NCI-H1930 (cell line): ENCODE measurements around the gene CLIC4.
"Not testable (repeated sequence)": the region's sequence is repeated elsewhere in the genome, so short reads cannot be mapped to it uniquely, and the experiment has no call there.

Experiments
- DNase-seq, 2 experiments: peaks; one replicate each; lab custom pipeline; 2025; lab: John Stamatoyannopoulos, UW

The CLIC4 gene

DNA sequence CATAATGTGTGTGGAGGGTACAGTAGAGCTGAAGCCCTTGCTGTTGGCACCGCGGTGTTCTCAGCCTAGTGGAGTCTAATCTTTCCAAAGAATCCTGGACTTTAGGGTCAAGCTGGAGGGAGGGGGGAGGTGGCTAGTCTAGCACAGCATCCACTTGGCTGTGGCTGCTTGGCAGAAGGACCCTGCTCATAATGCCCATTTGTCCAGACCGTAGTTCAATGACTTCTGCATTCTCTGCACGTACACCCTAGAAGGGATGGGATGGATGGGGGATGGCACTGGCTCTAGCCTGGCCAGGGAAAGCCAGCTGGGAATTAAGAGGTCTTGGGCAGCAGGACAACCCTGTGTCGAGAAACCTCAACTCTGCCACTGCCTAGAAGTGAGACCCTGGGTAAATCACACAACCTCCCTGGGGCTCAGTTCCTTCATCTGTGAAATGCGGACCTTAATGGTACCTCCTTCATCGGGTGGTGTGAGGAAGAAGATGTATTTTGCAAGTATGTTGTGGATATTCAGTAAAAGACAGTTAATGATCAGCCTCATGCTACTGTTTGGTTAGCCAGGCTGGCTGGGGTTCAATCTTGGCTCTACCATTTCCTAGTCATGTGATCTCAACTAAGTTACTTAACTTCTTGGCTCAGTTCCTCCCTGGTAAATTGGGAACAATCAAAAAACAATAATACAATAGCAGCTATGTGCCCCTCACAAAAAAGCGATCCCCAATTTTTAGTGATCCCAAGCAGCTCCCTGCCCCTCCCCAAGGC, 27.2 kb upstream of the CLIC4 start:
- DNase-seq = no peak

DNA sequence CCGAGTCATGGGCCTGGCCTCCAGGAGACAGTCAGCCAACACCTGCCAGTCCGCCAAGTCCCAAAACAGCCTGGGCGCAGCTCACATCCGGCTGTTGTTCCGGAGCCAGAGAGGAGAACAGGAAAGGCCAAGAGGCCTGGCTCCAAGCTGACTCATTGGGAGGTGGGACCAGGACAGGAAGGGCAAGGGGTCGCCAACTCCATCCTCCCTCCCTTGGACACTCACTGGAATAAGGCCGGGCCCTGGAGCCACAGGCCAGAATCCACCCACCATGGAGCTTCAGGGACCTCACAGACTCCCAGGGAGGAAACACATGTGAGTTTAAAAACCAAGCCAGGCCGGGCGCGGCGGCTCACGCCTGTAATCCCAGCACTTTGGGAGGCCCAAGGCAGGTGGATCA, 25.1 kb upstream of the CLIC4 start:
- no peak for DNase-seq

DNA sequence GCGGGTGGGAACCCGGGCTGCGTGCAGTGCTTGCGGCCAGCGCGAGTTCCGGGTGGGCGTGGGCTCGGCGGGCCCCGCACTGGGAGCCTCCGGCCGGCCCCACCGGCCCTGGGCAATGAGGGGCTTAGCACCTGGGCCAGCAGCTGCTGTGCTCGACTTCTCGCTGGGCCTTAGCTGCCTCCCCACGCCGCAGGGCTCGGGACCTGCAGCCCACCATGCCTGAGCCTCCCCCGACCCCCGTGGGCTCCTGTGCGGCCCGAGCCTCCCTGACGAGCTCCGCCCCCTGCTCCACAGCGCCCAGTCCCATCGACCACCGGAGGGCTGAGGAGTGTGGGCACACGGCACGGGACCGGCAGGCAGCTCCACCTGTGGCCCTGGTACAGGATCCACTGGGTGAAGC, 23.7 kb upstream of the CLIC4 start:
- no peak for DNase-seq

DNA sequence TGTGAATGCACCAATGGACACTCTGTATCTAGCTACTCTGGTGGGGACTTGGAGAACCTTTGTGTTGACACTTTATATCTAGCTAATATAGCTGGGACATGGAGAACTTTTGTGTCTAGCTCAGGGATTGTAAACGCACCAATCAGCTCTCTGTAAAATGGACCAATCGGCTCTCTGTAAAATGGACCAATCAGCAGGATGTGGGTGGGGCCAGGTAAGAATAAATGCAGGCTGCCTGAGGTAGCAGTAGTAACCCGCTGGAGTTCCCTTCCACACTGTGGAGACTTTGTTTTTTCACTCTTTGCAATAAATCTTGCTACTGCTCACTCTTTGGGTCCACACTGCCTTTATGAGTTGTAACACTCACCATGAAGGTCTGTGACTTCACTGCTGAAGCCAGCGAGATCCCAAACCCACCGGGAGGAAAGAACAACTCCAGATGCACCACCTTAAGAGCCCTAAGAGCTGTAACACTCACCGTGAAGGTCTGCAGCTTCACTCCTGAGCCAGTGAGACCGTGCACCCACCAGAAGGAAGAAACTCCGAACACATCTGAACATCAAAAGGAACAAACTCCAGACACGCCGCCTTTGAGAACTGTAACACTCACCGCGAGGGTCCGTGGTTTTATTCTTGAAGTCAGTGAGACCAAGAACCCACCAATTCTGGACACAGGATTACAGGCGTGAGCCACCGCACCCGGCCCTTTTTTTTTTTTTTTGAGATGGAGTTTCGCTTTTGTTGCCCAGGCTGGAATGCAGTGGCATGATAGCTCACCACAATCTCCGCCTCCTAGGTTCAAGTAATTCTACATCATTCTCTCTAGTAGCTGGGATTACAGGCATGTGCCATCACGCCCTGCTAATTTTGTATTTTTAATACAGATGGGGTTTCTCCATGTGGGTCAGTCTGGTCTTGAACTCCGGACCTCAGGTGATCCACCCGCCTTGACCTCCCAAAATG, 22.9 kb upstream of the CLIC4 start:
- not testable (repeated sequence) for DNase-seq

DNA sequence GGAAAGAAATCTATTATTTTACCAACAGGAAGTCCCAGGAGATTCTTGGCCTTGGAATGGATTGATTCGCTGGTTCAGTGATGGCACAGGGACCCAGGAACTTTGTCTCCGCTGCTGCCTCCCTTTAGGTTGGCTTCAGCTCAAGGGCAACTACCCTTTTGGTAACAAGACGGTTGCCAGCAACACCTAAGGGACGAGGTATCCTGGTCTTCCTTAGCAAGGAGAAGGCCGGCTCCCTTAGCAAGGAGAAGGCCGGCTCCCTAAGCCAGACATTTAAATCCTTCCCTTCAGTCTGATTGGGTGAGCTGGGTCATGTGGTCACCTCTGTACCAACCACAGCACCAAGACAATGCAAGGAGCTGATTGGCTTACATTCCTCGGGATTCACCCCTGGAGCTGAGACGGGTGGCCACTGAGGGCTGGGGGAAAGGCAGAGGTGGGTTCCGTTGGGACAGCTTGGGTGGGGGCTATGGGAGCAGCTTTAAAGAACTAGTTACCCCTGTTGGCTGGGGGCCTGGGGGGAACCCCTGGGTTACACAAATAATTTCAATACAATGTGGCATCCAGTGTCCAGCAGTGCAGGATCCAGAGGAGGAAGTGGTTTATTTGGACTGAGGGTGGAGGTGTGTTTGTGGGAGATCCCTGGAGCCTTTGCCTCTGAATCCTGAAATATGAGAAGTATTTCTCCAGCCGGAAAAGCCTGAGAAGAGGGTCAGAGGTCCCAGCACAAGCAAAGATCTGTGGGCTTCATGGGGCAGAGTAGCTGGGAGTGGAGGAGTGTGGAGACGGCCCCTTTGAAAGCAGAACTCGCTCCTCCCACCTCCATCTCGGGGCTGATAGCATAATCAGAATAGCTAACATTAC, 20.7 kb upstream of the CLIC4 start:
- DNase-seq = no peak

DNA sequence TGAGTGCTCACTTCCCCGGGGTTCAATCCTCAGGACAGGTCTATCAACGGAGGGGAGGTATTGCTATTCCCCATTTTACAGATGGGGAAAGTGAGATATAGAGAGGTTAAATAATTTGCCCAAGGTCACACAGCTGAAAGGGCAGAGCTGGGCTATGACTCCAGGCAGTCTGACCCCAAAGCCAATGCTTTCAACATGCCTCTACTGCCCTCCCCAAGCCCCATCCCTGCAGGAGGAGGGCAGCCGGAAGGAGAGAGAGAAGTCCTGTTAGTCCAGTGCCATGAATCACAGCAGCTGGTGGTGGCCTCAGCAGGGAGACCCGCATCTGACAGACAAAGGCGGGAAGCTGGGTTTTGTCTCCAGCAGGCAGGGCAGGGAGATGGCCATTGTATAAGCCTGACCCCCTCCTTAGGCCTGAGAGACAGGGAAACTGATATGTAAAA, 20.0 kb upstream of the CLIC4 start:
- DNase-seq = no peak

DNA sequence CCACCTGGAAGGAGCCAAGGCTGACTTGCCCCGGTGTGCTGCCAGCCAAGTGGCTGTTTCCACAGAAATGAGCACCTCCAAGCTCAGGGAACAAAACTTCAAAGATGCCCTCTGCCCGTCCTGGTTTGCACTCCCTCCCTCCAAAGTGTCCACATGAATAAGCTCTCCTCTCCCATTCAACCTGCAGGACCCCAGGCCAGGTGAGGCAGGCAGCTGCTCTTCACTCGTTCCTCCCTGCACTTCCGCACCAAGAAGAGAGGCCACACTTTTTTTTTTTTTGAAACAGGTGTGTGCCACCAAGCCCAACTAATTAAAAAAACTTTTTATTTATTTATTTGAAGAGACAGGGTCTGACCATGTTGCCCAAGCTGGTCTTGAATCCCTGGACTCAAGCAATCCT, 18.5 kb upstream of the CLIC4 start:
- DNase-seq = no peak

DNA sequence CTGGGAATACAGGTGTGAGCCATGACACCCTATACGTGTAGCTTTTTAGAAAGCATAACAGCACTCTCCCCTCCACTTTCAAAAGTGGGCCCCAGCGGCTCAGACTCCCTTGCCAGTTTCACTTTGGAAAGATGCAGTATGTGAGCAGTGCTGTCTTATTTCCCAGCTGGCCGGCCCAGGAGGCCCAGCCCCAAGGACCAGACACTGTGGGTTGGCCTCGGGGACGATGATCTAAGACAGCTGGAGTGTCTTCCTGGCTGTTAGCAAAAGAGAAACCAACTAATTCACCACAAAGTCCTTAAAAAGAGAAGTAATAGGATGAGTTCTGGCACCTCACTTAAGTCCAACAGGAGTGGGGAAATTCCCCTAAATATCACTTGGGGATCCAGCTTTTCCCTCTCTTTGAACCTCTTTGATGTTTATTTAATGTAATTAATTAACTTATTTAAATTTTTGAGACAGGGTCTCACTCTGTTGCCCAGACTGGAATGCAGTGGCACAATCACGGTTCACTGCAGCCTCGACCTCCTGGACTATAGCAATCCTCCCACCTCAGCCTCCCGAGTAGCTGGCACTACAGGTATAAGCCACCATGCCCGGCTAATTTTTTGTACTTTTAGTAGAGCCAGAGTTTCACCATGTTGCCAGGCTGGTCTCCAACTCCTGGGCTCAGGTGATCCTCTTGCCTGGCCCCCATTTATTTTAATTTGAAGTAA, 17.6 kb upstream of the CLIC4 start:
- DNase-seq = no peak

DNA sequence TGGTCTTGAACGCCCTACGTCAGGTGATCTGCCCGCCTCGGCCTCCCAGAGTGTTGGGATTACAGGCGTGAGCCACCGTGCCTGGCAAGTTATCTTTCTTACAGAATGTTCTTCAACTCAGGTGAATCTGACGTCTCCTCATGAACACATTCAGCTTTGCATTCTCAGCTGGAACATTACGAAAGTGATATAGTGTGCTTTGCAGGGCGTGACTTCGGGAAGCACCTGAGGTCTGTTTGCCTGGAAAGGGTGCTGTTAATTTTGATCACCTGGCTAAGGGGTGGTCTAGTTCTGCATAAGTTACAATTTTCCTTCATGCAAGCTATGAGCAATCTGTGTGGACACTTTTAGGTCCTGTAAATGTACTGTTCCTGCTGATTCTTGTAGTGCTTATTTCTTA, 16.3 kb upstream of the CLIC4 start:
- no peak for DNase-seq

DNA sequence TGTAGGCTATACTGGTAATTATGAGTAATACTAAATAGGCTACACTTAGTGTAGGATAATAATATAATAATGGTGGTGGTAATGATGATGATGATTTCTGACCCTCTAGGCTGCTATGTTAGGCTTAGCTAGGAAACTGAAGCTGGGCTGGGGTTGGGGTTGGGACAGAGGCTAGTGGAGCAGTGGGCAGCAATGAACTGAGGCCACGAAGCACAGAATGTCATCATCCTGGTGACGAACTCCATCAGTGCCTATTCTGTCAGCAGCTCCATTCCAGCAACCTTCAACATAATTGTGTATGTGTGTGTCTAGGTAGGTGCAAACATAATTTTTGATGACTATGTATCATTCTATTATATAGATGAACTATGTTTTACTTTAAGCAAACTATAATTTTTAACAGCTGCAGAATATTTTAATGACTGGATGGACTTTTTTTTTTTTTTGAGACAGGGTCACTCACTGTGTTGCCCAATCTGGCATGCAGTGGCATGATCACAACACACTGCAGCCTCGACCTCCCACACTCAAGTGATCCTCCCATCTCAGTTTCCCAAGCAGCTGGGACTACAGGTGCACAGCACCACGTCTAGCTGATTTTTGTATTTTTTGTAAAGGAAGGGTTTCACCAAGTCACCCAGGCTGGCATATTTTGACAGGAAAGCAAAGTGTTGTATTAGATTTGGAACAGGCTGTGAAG, 12.9 kb upstream of the CLIC4 start:
- no peak for DNase-seq

DNA sequence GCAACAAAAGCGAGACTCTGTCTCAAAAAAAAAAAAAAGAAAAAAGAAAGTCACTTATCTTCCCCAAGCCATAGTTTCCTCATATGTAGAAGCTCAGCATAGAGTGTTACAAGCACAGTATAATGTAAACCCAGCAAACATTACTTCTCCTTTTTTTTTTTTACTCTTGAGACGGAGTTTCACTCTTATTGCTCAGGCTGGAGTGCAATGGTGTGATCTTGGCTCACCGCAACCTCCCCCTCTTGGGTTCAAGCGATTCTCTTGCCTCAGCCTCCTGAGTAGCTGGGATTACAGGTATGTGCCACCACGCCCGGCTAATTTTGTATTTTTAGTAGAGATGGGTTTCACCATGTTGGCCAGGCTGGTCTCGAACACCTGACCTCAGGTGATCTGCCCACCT, 11.9 kb upstream of the CLIC4 start:
- not testable (repeated sequence) for DNase-seq

DNA sequence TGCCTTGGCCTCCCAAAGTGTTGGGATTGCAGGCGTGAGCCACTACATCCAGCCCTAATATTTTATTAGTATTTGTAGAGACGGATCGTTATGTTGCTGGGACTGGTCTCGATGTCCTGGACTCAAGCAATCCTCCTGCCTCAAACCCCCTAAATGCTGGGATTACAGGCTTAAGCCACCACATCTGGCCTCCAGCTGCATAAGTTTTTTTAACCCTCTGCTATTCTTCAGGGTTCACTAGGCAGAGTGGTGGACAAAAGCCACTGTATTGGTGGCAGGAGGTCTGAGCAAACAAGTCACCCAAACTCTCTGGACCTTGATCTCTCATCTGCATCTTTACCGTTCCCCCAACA, 10.1 kb upstream of the CLIC4 start:
- DNase-seq = no peak

DNA sequence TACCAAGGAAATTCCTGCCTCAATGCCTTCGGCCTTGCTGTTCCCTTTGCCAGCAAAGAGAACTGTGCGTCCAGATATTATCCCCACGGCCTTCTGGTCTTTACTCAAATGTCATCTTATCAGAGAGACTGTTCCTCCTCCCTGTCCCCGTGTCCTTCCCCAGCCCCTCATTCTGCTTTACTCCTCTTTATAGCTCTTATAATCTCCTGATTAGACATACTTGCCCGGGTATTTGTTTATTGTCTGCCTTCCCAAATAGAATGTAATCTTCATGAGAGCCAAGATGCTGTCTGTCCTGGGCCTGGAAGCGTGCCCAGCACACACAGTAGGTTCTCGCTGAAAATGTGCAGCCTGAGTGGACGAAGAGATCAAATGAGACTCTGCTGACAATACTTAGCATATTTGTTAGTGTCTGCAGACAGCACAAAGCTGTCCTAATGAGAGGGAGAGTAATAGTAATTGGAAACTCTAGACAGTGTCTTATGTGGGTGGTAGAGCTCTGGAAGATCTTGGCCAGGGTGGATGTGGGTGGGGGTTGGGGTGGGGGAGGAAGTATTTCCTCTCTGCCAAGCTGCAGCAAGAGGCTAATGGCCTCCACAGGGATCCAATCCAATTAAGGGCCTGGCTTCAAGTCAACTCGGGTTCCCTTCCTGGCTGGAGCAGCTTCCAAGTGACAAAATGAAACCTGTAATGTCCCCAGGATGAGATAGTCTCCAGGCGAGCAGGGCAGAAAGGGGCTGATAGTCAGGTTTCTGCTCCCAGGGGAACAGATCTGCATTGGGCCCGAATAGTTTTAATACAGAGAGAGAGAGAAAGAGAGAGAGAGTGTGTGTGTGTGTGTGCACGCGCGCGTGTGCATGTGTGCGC, 9.5 kb upstream of the CLIC4 start:
- no peak for DNase-seq

DNA sequence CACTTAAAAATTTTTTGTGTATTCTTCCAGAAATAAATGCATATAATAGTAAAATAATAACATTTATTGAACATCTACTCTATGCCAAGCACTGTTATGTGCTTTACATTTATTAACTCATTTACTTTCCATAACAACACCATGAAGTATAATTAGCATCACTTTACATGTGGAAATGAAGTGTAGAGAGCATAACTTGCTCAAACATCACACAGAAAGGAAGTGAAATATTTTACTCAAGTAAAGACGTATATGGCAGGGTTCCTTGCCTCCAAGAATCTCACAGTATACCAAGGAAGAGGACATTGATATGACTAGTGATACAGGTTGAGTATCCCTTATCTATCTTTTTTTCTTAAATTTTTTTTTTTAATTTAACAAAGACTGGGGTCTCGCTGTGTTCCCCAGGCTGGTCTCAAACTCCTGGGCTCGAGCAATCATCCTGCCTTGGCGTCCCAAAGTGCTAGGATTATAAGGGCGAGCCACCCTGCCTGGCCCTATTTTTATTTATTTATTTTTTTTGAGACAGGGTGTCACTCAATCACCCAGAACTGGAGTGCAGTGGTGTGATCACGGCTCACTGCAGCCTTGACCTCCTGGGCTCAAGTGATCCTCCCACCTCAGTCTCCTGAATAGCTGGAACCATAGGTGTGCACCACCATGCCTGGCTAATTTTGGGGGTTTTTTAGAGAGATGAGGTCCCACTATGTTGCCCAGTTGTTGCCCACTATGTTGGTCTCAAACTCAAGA, 7.7 kb upstream of the CLIC4 start:
- DNase-seq = no peak

DNA sequence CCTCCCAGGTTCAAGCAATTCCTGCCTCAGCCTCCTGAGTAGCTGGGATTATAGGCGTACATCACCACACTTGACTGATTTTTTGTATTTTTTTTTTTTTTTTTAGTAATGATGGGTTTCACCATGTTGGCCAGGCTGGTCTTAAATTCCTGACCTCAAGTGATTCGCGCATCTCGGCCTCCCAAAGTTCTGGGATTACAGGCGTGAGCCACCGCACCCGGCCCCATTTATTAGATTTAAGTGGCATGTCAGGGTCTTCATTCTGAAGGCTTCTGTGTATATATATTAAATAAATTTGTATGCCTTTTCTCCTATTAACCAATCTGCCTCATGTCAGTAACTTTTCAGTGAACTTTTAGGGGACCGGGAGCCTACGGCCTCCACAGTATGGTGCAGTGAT, 6.0 kb upstream of the CLIC4 start:
- DNase-seq = no peak

DNA sequence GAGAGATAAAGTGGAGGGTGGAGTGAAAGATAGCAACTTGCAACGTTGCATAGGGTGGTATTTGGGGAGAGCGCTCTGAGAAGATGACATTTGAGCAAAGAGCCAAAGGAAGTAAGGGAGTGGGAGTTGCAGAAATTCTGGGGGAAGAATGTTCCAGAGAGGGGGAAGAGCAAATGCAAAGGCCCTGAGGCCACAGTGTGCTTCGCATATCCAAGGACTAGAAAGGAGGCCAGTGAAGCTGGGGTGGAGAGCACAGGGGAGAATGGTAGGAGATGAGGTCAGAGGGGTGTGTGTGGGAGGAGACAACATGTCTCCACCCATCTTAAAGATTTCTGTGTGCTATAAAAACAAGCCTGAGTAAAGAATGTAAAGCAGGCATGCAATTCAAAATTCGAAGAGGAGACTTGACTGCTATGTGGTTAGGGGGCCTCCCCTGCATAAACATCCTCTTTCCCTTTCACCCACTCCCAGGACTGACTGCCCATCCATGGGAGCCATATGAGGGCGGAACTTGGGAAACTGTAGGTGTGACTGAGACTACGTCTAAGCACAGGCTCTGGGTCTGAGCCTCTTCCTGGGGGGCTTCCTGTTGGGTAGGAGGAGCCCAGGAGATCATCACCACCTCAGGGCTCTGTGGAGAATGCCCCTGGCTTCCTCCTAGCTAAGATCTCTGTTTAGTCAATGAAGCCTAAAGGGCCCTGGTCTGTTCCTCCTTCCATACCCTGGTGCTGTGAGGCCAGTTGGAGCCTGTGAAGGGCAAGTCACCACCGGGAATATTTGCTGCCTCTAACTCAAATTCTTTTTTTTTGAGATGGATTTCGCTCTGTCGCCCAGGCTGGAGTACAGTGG, 2.9 kb upstream of the CLIC4 start:
- no peak for DNase-seq

DNA sequence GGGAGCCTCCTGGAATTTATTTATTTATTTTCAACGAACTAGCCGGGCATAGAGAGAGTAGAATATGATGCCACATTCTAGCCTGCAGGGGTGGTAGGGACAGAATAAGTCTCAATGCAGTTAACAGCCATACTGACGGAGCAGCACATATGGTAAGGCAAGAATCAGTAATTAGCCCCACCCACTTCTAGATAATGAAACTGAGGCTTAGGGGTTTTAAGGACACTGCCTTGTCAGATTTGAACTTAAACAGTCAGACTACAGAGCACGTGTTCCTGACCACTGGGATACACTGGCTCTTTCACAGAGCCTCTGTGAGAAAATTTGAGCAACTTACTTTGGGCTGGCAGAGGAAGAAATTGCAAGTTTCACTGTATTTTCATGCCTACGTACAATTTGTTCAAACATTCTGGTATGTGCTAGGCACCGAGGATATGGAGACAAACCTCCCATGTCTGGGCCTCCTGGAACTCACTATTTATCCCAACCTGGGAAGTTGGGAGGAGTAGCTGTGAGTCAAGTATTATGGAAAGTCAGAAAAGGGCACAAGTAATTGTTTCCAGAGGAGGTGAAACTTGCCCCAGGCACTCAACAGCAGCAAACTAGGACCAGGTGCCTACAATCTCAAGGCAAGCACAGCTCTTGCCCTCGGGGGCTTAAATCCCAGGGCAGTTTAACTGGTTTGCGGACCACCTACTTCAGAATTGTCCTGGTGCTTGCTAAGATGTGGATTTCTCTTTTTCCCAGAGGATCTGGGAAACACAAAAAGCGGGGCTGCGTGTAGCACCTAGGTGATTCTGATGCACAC, 1.6 kb upstream of the CLIC4 start:
- DNase-seq = no peak
